Chondrocyte (in vitro differentiated cells): ENCODE data around the gene PEDS1. TPM values are rescaled to one million over a fixed set of nuclear protein-coding genes. Genes with fewer than 3 reads are reported as not detected.
A peak's percentile ranks its signal among the peaks of the same experiment; 100 is the strongest.

Experiments
- DNase-seq: peaks from one replicate; pipeline ENCODE4 v3.0.0; 2021; ENCODE audit warnings: mixed read lengths, low spot score
- H3K27ac Mint-ChIP-seq: one replicate; pipeline ENCODE4 v1.8.0; 2021; ENCODE audit warnings: mild to moderate bottlenecking, moderate library complexity, mixed read lengths; ENCODE audit not compliant: unreplicated experiment
- H3K27me3 Mint-ChIP-seq: 2 replicates; pipeline ENCODE4 v1.8.0; 2021; ENCODE audit warnings: low read depth, mixed read lengths
- H3K36me3 Mint-ChIP-seq: 2 replicates; pipeline ENCODE4 v1.8.0; 2021; ENCODE audit warnings: low read depth, mixed read lengths
- H3K4me1 Mint-ChIP-seq: 2 replicates; pipeline ENCODE4 v1.8.0; 2021; ENCODE audit warnings: low read depth, mild to moderate bottlenecking, mixed read lengths
- H3K4me3 Mint-ChIP-seq: one replicate; pipeline ENCODE4 v1.8.0; 2021; ENCODE audit warnings: mild to moderate bottlenecking, moderate library complexity, mixed read lengths; ENCODE audit not compliant: unreplicated experiment
- H3K9me3 Mint-ChIP-seq: 2 replicates; pipeline ENCODE4 v1.8.0; 2021; ENCODE audit warnings: low read depth, mixed read lengths
- total RNA-seq: library from RNA; stranded (reverse); gene quantifications from 3 replicates; pipeline ENCODE4 v1.2.1, GENCODE V29; 2021
- TF ChIP-seq, protein P1 (sequence below): fragments of 200-600 bp; sonication (generic); IDR thresholded peaks from 2 replicates; pipeline ENCODE4 v1.5.0; 2021; ENCODE audit warnings: antibody characterized with exemption, mild to moderate bottlenecking, moderate library complexity

PEDS1 gene
- total RNA-seq, 1 donor from 2014 or later = 42.3 TPM

DNA sequence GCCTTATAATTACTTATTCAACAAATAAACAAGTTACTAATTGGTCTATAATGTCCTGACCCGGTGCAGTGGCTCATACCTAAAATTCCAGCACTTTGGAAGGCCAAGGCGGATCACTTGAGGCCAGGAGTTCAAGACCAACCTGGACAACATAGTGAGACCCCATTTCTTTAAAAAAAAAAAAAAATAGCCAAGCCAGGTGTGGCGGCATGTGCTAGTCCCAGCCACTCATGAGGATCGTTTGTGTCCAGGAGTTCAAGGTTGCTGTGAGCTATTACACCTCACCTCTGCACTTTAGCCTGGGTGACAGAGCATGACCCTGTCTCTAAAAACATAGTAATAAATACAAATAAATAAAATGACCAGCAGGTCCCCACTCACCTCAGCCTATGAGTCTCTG is 30.8 kb downstream of the PEDS1 start:
- peaks cover 32% of the 10 kb centered on the region for H3K36me3 Mint-ChIP-seq
- H3K27me3 Mint-ChIP-seq = no peaks in the 10 kb centered on the region
- TF ChIP-seq, protein P1, sequence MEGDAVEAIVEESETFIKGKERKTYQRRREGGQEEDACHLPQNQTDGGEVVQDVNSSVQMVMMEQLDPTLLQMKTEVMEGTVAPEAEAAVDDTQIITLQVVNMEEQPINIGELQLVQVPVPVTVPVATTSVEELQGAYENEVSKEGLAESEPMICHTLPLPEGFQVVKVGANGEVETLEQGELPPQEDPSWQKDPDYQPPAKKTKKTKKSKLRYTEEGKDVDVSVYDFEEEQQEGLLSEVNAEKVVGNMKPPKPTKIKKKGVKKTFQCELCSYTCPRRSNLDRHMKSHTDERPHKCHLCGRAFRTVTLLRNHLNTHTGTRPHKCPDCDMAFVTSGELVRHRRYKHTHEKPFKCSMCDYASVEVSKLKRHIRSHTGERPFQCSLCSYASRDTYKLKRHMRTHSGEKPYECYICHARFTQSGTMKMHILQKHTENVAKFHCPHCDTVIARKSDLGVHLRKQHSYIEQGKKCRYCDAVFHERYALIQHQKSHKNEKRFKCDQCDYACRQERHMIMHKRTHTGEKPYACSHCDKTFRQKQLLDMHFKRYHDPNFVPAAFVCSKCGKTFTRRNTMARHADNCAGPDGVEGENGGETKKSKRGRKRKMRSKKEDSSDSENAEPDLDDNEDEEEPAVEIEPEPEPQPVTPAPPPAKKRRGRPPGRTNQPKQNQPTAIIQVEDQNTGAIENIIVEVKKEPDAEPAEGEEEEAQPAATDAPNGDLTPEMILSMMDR = no peak
- peaks cover 5% of the 10 kb centered on the region for H3K4me1 Mint-ChIP-seq
- H3K9me3 Mint-ChIP-seq = no peaks in the 10 kb centered on the region
- no peak for DNase-seq
- no peak overlapping the region for H3K27ac Mint-ChIP-seq
- no peak overlapping the region for H3K4me3 Mint-ChIP-seq

DNA sequence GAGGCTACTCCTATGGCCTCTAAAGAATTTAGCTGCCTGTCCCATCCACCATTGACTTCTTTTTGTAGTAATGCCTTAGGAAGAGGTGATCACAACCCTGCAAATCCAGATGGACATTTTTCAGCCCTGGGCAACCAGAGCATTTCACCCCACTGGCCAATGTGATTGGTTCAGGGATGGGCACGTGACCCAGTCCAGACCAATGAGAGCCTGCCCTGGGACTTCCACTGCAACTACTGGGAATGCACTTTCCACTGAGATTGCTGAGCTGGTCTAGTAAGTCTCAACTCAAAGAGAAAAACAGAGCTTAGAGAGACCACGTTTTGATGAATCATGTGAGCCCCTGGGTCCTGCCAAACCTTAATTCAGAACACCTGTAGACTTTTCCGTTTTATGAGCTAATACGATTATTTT is 31.7 kb downstream of the PEDS1 start:
- H3K9me3 Mint-ChIP-seq = no peaks in the 10 kb centered on the region
- H3K36me3 Mint-ChIP-seq = peaks cover 26% of the 10 kb centered on the region
- no peak for DNase-seq
- no peak overlapping the region for H3K27ac Mint-ChIP-seq
- H3K4me1 Mint-ChIP-seq = peaks cover 5% of the 10 kb centered on the region
- H3K4me3 Mint-ChIP-seq = no peak overlapping the region
- H3K27me3 Mint-ChIP-seq = no peaks in the 10 kb centered on the region
- TF ChIP-seq, protein P1 = no peak

DNA sequence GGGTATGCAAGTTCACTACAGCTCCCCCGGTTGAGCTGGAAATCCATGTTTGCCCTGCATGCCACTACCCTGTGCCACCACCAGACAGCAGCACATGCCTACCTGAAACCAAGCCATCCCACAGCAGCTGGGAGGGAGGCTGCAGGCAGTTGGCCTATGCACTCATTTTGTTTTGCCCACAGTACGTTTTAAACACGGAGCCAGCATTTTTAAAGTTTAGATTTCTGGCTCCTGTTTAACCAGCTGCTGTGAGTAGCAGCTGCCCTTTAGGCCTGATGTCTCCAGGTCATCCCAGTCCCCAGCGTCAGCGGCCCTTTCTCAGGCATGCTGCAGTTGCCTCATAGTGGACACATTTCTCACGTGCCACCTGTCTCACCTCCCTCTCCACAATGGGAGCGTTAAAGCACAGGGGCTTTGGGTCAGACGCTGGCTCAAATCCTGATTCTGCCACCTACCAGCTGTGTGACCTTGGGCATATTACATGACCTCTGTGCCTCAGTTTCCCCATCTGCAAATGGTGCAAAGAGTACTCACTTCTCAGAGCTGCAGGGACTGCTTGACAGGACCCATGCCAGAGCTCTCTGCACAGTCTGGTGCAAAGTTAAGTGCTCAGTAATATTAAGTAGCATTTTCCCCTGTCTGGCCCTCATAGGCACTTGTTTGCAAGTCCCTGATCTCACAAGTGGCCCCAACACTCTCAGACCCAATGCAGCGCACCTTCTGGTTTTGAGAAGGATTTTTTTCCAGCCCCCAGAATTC is 32.4 kb downstream of the PEDS1 start:
- no peak overlapping the region for H3K4me3 Mint-ChIP-seq
- peak; percentile 59 for DNase-seq
- no peaks in the 10 kb centered on the region for H3K27me3 Mint-ChIP-seq
- no peaks in the 10 kb centered on the region for H3K9me3 Mint-ChIP-seq
- H3K27ac Mint-ChIP-seq = no peak overlapping the region
- peaks cover 8% of the 10 kb centered on the region for H3K4me1 Mint-ChIP-seq
- TF ChIP-seq, protein P1 = peak; percentile 84
- peaks cover 23% of the 10 kb centered on the region for H3K36me3 Mint-ChIP-seq

DNA sequence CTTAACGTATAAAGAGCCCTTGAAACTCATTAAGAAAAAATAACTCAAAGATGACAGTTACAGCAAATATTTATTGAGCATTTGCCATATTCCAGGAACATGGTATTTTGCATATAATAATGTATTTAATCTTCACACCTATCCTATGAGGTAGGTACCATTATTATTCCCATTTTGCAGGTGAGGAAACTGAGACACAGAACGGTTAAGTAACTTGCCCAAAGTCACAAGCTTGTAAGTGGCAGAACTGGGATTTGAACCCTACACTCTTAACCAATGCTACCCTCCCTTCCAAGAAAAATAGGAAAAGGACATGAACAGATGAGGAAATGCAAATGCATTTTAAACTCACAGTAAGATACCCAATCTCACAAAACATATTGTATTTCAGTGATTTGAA is 35.3 kb downstream of the PEDS1 start:
- H3K27me3 Mint-ChIP-seq = no peaks in the 10 kb centered on the region
- H3K4me1 Mint-ChIP-seq = peaks cover 31% of the 10 kb centered on the region
- no peak overlapping the region for H3K27ac Mint-ChIP-seq
- H3K4me3 Mint-ChIP-seq = no peak overlapping the region
- DNase-seq = no peak
- TF ChIP-seq, protein P1 = no peak
- no peaks in the 10 kb centered on the region for H3K9me3 Mint-ChIP-seq
- peaks cover 5% of the 10 kb centered on the region for H3K36me3 Mint-ChIP-seq

DNA sequence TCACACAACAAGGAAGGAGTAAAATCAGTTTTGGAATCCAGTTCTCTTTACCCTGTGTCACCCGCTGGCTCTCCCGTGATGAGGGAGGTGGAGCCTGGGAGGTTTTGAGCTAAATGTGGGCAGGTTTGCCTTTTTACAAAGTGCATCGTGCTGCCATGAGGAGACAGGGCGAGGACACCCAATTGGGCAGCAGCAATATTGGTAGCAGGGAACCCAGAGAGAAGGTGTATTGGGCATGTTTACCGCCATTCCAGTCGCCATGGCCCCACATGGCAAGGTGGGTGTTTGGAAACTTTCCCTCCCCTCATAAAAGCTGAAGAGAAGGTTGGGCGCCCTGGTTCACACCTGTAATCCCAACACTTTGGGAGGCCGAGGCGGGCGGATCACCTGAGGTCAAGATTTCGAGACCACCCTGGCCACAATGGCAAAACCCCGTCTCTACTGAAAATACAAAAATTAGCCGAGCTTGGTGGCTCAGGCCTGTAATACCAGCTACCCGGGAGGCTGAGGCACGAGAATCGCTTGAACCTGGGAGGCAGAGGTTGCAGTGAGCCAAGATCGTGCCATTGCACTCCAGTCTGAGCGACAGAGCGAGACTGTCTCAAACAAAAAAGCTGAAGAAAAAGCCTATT is 37.0 kb downstream of the PEDS1 start:
- TF ChIP-seq, protein P1 = no peak
- H3K4me3 Mint-ChIP-seq = peak overlapping the region; percentile 80
- no peaks in the 10 kb centered on the region for H3K27me3 Mint-ChIP-seq
- H3K9me3 Mint-ChIP-seq = no peaks in the 10 kb centered on the region
- peak overlapping the region; percentile 95 for H3K27ac Mint-ChIP-seq
- H3K36me3 Mint-ChIP-seq = no peaks in the 10 kb centered on the region
- H3K4me1 Mint-ChIP-seq = peaks cover 43% of the 10 kb centered on the region
- no peak for DNase-seq
